NCI-H1436 treated with DMSO at 0.1 percent for 48 hours (cell line): Measurements from ENCODE around the gene TMEM82.

ENCODE experiments used
- DNase-seq: peaks from one replicate; lab custom pipeline; 2025; lab: John Stamatoyannopoulos, UW

Gene TMEM82

GRCh38 chr1:15756143-15757015 lies 14.1 kb downstream of the TMEM82 start:
- DNase-seq, result peak; percentile 5

GRCh38 chr1:15757016-15757543 lies 14.8 kb downstream of the TMEM82 start:
- DNase-seq, result no peak

GRCh38 chr1:15757575-15758342 lies 15.5 kb downstream of the TMEM82 start:
- no peak for DNase-seq

- DNase-seq, result no peak
Measured at GRCh38 chr1:15758343-15758931, 16.1 kb downstream of the TMEM82 start, which contains the start of gene FBLIM1. Gene FBLIM1, plus strand, starts transcription at chr1:15758795. Its CDS starts 6,189 bp downstream, at chr1:15764984.

- DNase-seq, result no peak
Measured at GRCh38 chr1:15758953-15759661, 16.8 kb downstream of the TMEM82 start.

GRCh38 chr1:15760520-15761211 lies 18.4 kb downstream of the TMEM82 start:
- DNase-seq, result no peak

GRCh38 chr1:15761366-15762128 lies 19.2 kb downstream of the TMEM82 start:
- DNase-seq, result no peak

- no peak for DNase-seq
Measured at GRCh38 chr1:15762546-15762945, 20.2 kb downstream of the TMEM82 start.

- DNase-seq, result no peak
Measured at GRCh38 chr1:15764269-15764764, 22.0 kb downstream of the TMEM82 start.

GRCh38 chr1:15764890-15765289 lies 22.6 kb downstream of the TMEM82 start:
- no peak for DNase-seq

- DNase-seq, result no peak
Measured at GRCh38 chr1:15765495-15766194, 23.3 kb downstream of the TMEM82 start.

GRCh38 chr1:15767941-15768340 lies 25.6 kb downstream of the TMEM82 start:
- no peak for DNase-seq

GRCh38 chr1:15768388-15768787 lies 26.1 kb downstream of the TMEM82 start:
- no peak for DNase-seq

- DNase-seq, result no peak
Measured at GRCh38 chr1:15770313-15770962, 28.1 kb downstream of the TMEM82 start.

- DNase-seq, result no peak
Measured at GRCh38 chr1:15771836-15772515, 29.7 kb downstream of the TMEM82 start.

GRCh38 chr1:15775706-15776105 lies 33.4 kb downstream of the TMEM82 start:
- no peak for DNase-seq

- DNase-seq, result no peak
Measured at GRCh38 chr1:15777909-15778707, 35.8 kb downstream of the TMEM82 start.

- no peak for DNase-seq
Measured at GRCh38 chr1:15785683-15786082, 43.4 kb downstream of the TMEM82 start.
